ENCODE data around the gene KIF1B.

DNA sequence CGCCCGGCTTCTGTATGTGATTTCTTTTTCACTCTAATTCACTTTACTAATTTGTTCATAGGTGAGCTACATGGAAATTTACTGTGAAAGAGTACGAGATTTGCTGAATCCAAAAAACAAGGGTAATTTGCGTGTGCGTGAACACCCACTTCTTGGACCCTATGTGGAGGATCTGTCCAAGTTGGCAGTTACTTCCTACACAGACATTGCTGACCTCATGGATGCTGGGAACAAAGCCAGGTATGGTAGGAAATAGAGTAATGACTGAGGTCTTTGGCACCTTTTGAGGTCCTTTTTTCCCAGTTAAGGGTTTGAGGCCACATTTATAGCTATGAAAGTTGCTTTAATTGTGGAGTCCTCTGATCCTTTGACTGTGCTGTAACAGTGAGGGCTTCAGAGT lies 56.9 kb downstream of the KIF1B start:
- TF ChIP-seq, protein P1, sequence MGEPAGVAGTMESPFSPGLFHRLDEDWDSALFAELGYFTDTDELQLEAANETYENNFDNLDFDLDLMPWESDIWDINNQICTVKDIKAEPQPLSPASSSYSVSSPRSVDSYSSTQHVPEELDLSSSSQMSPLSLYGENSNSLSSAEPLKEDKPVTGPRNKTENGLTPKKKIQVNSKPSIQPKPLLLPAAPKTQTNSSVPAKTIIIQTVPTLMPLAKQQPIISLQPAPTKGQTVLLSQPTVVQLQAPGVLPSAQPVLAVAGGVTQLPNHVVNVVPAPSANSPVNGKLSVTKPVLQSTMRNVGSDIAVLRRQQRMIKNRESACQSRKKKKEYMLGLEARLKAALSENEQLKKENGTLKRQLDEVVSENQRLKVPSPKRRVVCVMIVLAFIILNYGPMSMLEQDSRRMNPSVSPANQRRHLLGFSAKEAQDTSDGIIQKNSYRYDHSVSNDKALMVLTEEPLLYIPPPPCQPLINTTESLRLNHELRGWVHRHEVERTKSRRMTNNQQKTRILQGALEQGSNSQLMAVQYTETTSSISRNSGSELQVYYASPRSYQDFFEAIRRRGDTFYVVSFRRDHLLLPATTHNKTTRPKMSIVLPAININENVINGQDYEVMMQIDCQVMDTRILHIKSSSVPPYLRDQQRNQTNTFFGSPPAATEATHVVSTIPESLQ (CRISPR knock-in tag; IDR thresholded peaks at IDR 0.05): no peak
- no peak for TF ChIP-seq TEAD4 (CRISPR knock-in tag; IDR thresholded peaks at IDR 0.05)
- TF ChIP-seq ATF3 (CRISPR knock-in tag; conservative IDR thresholded peaks at IDR 0.05): no peak
- TF ChIP-seq CTCF (IDR thresholded peaks at IDR 0.05): no peak
- no peak for TF ChIP-seq FOXJ3 (CRISPR knock-in tag; IDR thresholded peaks at IDR 0.05; ENCODE audit: borderline replicate concordance)
- TF ChIP-seq, protein P2, sequence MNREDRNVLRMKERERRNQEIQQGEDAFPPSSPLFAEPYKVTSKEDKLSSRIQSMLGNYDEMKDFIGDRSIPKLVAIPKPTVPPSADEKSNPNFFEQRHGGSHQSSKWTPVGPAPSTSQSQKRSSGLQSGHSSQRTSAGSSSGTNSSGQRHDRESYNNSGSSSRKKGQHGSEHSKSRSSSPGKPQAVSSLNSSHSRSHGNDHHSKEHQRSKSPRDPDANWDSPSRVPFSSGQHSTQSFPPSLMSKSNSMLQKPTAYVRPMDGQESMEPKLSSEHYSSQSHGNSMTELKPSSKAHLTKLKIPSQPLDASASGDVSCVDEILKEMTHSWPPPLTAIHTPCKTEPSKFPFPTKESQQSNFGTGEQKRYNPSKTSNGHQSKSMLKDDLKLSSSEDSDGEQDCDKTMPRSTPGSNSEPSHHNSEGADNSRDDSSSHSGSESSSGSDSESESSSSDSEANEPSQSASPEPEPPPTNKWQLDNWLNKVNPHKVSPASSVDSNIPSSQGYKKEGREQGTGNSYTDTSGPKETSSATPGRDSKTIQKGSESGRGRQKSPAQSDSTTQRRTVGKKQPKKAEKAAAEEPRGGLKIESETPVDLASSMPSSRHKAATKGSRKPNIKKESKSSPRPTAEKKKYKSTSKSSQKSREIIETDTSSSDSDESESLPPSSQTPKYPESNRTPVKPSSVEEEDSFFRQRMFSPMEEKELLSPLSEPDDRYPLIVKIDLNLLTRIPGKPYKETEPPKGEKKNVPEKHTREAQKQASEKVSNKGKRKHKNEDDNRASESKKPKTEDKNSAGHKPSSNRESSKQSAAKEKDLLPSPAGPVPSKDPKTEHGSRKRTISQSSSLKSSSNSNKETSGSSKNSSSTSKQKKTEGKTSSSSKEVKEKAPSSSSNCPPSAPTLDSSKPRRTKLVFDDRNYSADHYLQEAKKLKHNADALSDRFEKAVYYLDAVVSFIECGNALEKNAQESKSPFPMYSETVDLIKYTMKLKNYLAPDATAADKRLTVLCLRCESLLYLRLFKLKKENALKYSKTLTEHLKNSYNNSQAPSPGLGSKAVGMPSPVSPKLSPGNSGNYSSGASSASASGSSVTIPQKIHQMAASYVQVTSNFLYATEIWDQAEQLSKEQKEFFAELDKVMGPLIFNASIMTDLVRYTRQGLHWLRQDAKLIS (CRISPR knock-in tag; IDR thresholded peaks at IDR 0.05; ENCODE audit: borderline replicate concordance): no peak
- no peak for TF ChIP-seq SP1 (CRISPR knock-in tag; conservative IDR thresholded peaks at IDR 0.05)
- TF ChIP-seq, protein P3, sequence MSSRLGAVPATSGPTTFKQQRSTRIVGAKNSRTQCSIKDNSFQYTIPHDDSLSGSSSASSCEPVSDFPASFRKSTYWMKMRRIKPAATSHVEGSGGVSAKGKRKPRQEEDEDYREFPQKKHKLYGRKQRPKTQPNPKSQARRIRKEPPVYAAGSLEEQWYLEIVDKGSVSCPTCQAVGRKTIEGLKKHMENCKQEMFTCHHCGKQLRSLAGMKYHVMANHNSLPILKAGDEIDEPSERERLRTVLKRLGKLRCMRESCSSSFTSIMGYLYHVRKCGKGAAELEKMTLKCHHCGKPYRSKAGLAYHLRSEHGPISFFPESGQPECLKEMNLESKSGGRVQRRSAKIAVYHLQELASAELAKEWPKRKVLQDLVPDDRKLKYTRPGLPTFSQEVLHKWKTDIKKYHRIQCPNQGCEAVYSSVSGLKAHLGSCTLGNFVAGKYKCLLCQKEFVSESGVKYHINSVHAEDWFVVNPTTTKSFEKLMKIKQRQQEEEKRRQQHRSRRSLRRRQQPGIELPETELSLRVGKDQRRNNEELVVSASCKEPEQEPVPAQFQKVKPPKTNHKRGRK (CRISPR knock-in tag; IDR thresholded peaks at IDR 0.05; ENCODE audit: borderline replicate concordance): no peak
- no peak for TF ChIP-seq SMAD4 (CRISPR knock-in tag; IDR thresholded peaks at IDR 0.05)
- no peak for TF ChIP-seq ZNF232 (CRISPR knock-in tag; IDR thresholded peaks at IDR 0.05)
- no peak for TF ChIP-seq CREB1 (CRISPR knock-in tag; IDR thresholded peaks at IDR 0.05)
- no peak for TF ChIP-seq CBFB (CRISPR knock-in tag; IDR thresholded peaks at IDR 0.05; ENCODE audit: low read depth)
- TF ChIP-seq, protein P4, sequence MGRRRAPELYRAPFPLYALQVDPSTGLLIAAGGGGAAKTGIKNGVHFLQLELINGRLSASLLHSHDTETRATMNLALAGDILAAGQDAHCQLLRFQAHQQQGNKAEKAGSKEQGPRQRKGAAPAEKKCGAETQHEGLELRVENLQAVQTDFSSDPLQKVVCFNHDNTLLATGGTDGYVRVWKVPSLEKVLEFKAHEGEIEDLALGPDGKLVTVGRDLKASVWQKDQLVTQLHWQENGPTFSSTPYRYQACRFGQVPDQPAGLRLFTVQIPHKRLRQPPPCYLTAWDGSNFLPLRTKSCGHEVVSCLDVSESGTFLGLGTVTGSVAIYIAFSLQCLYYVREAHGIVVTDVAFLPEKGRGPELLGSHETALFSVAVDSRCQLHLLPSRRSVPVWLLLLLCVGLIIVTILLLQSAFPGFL (CRISPR knock-in tag; IDR thresholded peaks at IDR 0.05; ENCODE audit: borderline replicate concordance): no peak
